ENCODE data around the gene TUBA1A.

- TF ChIP-seq ZBTB26 (tag by site-specific recombination; optimal IDR thresholded peaks at IDR 0.05) (peak; percentile 53), GLI4 (tag by site-specific recombination; IDR thresholded peaks at IDR 0.05) (no peak), ZNF274 (IDR thresholded peaks at IDR 0.05; ENCODE audit: low read length) (no peak), ZNF274 (tag by site-specific recombination; IDR thresholded peaks at IDR 0.05; ENCODE audit: borderline replicate concordance) (no peak), ZNF23 (tag by site-specific recombination; IDR thresholded peaks at IDR 0.05; ENCODE audit: borderline replicate concordance) (no peak), ZBTB7A (tag by site-specific recombination; IDR thresholded peaks at IDR 0.05; ENCODE audit: low read depth) (0 out of 2 replicates have a peak, but pooled peaks have one; percentile 52), SP2 (tag by site-specific recombination; IDR thresholded peaks at IDR 0.05) (no peak), ZNF391 (tag by site-specific recombination; IDR thresholded peaks at IDR 0.05; ENCODE audit: borderline replicate concordance, low read depth) (0 out of 2 replicates have a peak, but pooled peaks have one; percentile 3)
- TF ChIP-seq, protein P1, sequence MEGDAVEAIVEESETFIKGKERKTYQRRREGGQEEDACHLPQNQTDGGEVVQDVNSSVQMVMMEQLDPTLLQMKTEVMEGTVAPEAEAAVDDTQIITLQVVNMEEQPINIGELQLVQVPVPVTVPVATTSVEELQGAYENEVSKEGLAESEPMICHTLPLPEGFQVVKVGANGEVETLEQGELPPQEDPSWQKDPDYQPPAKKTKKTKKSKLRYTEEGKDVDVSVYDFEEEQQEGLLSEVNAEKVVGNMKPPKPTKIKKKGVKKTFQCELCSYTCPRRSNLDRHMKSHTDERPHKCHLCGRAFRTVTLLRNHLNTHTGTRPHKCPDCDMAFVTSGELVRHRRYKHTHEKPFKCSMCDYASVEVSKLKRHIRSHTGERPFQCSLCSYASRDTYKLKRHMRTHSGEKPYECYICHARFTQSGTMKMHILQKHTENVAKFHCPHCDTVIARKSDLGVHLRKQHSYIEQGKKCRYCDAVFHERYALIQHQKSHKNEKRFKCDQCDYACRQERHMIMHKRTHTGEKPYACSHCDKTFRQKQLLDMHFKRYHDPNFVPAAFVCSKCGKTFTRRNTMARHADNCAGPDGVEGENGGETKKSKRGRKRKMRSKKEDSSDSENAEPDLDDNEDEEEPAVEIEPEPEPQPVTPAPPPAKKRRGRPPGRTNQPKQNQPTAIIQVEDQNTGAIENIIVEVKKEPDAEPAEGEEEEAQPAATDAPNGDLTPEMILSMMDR (tag by site-specific recombination; IDR thresholded peaks at IDR 0.05), result peak; percentile 59
- TF ChIP-seq, protein P2, sequence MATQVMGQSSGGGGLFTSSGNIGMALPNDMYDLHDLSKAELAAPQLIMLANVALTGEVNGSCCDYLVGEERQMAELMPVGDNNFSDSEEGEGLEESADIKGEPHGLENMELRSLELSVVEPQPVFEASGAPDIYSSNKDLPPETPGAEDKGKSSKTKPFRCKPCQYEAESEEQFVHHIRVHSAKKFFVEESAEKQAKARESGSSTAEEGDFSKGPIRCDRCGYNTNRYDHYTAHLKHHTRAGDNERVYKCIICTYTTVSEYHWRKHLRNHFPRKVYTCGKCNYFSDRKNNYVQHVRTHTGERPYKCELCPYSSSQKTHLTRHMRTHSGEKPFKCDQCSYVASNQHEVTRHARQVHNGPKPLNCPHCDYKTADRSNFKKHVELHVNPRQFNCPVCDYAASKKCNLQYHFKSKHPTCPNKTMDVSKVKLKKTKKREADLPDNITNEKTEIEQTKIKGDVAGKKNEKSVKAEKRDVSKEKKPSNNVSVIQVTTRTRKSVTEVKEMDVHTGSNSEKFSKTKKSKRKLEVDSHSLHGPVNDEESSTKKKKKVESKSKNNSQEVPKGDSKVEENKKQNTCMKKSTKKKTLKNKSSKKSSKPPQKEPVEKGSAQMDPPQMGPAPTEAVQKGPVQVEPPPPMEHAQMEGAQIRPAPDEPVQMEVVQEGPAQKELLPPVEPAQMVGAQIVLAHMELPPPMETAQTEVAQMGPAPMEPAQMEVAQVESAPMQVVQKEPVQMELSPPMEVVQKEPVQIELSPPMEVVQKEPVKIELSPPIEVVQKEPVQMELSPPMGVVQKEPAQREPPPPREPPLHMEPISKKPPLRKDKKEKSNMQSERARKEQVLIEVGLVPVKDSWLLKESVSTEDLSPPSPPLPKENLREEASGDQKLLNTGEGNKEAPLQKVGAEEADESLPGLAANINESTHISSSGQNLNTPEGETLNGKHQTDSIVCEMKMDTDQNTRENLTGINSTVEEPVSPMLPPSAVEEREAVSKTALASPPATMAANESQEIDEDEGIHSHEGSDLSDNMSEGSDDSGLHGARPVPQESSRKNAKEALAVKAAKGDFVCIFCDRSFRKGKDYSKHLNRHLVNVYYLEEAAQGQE (tag by site-specific recombination; IDR thresholded peaks at IDR 0.05), result no peak
Observed at GRCh38 chr12:49188201-49188915, 522 bp downstream of the TUBA1A start.
